Embryonic facial prominence (tissue), 1 donor: ENCODE results near the gene ELMOD3.
"Not testable (repeated sequence)": the region's sequence is repeated elsewhere in the genome, so short reads cannot be mapped to it uniquely, and the experiment has no call there.

ENCODE experiments used
- DNase-seq: peaks from one replicate; pipeline ENCODE4 v3.0.0-alpha.2; 2016; ENCODE audit errors: extremely low spot score

Gene ELMOD3

GRCh38 chr2:85371045-85371444 is 16.5 kb downstream of the ELMOD3 start:
- DNase-seq, result no peak

DNA sequence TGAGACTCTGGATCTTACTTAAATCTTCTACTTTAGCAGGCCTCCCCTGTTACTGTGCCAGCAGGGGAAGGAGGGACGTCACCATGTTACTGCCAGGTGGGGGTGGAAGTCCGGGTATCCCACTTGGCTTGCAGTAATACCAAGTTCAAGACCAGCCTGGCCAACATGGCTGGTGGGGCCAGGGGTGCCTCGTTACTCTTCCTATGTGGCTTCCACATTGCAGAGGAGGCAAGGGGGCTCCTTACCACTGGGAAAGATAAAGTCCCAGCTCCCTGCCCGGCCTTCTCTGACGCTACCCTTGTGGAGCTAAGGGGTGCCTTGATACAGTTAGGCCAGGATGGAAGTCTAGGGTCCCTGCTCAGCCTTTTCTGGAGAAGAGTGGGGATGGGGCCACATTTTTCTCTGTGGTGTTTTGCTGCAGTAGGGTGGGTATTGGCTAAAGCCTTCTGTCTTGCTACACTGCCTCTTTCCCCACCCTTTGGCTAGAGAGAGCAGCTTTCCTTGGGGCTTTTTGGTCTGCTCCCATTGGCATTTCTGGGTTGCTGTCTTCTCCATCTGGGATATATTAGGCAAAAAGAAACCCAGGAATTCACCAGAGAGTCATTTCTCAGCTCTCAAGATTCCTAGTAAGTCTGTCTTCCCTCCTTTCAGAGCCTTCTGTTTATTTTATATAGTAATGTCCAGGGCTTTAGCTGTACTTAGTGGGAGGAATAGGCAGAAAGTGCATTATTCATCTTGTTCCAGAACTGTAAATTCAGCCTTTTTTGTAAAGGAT is 21.9 kb downstream of the ELMOD3 start:
- no peak for DNase-seq

- DNase-seq, result no peak
These were observed 22.5 kb downstream of the ELMOD3 start for GRCh38 chr2:85377083-85377482.

- no peak for DNase-seq
These were observed 23.7 kb downstream of the ELMOD3 start for GRCh38 chr2:85378257-85378656.

GRCh38 chr2:85380048-85380447 is 25.5 kb downstream of the ELMOD3 start:
- no peak for DNase-seq

- DNase-seq, result not testable (repeated sequence)
These were observed 28.6 kb downstream of the ELMOD3 start for GRCh38 chr2:85383151-85383550.

GRCh38 chr2:85383850-85384249 is 29.3 kb downstream of the ELMOD3 start:
- no peak for DNase-seq

DNA sequence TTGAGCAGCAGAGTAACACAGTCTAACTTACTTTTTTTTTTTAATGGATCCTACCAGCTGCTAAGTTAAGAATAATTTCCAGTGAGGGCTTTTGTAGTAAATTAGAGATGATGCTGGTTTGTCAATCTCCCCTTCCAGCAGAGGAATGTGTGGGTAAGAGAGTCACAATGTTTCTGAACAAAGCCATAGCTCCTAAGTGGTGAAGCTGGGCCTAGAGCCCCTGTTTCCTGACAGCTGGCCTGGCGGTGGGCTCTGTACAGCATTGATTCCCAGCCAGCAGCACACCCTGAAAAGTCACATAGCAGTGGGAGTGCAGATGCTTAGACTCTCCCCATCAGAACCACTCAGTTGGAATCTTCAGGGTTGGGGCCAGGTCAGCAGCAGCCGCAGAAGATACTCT is 31.2 kb downstream of the ELMOD3 start:
- no peak for DNase-seq

GRCh38 chr2:85387754-85388153 is 33.2 kb downstream of the ELMOD3 start:
- no peak for DNase-seq

- DNase-seq, result no peak
These were observed 34.4 kb downstream of the ELMOD3 start for GRCh38 chr2:85388878-85389538.

GRCh38 chr2:85390941-85391669 is 36.5 kb downstream of the ELMOD3 start:
- DNase-seq, result no peak

DNA sequence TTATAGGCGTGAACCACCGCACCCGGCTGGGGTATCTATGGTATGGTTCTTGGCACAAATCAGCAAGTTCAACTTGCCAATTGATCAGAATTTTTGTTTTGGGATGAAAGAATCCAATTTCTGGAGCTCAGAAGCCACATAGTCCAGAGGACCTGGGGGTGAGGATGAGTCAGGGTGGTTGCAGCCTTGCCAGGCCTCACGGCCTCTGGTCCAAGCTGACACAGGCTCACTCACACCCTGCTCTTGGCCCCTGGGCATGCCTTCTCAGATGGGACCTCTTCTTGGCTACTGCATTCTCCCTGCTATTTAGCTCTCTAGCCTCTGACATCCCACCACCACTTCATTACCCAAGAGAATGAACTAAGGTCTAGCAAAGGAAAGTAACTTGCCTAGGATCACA is 39.3 kb downstream of the ELMOD3 start:
- DNase-seq, result no peak

DNA sequence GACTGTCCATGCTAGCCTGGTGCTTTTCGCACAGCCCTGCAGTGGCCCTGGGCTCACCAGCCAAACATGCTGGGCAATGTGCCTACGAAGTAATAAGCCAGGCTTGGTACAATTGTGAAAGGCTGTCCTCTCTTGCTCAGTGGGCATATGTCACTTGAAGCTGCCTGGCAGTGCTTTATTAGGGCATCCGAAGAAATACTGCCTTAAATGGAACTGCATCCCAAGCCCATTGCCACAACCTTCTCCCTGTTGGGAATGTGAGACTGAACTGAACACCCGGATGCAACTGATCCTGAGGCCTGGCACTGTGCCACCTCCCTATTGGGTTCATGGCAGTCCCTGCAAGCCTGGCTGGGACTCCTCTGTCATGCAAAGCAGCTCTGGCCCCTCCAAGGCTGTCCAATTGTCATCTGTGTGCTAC is 39.7 kb downstream of the ELMOD3 start:
- DNase-seq, result no peak

DNA sequence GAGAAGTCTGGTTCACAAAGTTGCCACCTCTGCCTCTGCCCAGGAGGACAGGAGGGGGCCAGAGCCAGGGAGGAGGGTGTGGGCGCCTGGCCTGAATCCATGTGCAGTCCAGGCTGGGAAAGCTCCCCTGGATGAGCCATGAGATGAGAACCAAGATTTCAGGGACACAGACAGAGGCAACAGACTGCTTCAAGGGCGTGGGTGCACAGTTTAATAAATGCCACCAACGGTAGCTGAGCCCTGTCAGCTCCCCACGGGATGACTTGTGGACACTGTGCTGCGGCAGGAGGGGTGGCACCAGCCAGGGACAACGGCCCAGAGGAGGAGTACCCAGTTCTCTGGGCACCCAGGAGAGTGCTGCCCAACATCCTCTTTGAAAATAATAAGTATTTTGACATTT is 40.4 kb downstream of the ELMOD3 start:
- DNase-seq, result no peak

DNA sequence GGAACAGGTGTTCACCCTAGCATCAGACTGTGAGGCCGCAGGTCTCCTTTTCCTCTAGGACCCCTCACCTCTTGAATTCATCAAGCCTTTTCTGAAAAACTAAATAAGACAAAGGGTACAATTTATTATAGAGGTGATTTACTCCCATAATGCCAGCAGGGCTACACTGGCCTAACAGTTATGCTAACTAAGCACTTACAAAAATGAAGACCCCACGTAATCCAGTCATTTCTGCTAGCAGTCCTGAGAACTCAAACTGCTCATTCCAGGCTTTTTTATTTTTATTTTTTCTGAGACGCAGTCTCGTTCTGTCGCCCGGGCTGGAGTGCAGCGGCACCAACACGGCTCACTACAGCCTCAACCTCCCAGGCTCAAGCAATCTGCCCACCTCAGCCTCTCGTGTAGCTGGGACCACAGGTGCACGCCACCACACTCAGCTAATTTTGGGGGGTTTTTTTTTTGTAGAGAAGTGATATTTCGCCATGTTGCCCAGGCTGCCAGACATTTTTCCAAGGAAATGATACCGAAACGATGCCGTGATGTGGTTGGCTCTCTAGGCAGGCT is 41.4 kb downstream of the ELMOD3 start:
- DNase-seq, result no peak

DNA sequence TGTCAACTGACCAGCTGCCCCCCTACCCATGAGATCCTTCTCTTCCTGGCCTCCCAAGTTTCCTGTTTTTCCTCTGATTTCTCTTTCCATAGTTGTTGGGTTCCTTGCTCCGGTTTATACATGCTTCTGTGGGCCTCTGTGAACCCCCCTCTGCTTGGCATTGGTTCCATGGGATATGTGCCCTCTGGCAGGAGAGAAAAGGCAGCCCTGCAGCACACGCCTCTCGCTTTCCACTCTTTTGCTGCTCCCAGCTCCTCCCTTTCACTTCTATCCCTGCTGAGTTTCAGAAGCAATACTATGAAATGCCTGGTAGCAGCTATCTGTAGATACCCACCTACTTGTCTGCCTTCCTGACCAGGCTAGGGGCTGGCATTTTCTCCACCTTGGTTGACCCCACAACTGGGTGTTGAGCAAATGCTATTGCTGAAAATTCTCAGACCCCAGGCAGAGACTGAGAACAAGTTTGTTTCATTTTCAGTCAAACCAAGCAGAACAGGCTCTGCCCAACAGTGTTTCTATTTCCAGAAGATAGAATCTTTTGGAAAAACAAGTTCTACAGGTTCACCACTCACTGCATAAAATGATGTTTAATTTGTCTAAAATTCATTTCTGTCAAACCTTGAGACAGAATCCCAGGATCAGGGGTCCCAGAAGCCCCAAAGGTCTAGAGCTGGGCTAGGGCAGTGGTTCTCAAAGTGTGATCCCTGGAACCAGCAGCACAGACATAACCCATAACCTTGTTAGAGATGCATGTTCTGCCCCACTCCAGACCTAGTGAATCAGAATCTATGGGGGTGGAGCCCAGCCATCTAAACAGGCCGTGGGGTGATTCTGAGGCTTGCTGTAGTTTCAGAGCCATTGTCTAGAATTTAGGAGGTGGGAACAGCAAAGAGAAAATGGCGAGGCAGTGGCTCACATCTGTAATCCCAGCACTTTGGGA is 42.2 kb downstream of the ELMOD3 start:
- DNase-seq, result no peak

DNA sequence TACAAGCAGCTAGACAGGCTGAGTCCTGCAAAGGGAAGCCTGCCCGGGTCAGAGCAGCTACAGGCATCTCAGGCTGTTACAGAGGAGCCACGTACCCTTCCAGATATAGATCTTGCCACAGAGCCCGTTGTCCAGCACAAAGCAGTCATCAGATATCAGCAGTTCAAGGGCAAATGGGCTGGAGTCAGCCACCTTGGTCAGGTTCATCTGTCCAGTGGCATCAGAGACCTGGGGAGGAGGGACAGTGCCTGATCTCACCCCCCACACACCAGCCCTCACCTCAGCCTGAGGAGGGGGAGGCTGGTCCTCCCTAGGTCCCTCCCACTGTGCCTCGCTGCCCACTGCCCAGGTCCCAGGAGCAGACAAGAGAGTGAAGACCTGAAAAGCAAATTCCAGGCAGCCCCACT is 43.4 kb downstream of the ELMOD3 start:
- DNase-seq, result no peak

- DNase-seq, result no peak
These were observed 44.0 kb downstream of the ELMOD3 start for GRCh38 chr2:85398426-85399182.

DNA sequence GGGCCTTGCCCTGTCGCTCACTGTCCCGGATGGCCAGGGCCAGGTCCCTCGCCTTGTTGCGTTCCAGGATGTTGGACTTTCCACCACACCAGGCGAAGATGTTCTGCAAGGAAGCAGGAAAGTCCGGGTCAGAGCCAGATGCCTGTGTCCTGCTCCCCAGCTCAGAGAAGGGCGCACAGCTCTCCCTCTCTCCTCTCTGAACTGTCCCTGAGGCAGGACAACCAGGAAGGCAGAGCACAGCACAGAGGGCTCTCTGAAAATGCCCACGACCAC is 44.5 kb downstream of the ELMOD3 start:
- DNase-seq, result no peak

DNA sequence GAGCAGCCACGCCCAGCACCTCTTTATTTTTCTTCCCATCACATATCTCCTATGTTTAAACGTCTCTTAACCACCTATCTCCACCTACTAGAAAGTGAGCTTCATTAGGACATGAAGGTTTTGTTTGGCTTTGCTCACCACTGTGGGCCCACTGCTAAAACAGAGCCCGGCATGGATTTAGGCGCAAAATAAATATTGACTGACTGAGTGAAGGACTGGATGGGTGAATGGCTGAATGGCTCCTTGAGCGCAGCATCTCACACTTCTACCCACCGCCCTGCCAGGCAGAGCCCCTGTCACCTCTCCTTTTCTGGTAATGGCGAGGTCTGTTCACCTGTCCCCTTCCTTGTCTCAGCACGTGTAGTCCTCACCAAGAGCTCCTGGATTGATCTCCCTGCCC is 45.5 kb downstream of the ELMOD3 start:
- no peak for DNase-seq
